HL-60 (cell line): ENCODE measurements around the gene TBX5.

ENCODE experiments used
- CTCF ChIP-seq: IDR thresholded peaks from one replicate; pipeline ENCODE4 v1.5.1; 2011; ENCODE audit warnings: low read length, control low read depth, inconsistent platforms; ENCODE audit not compliant: insufficient read depth
- POLR2AphosphoS5 ChIP-seq: IDR thresholded peaks from 2 replicates; pipeline ENCODE4 v1.6.1; 2012; ENCODE audit warnings: low read depth
- TF ChIP-seq, protein P1 (sequence below): IDR thresholded peaks from 2 replicates; pipeline ENCODE4 v1.6.1; 2012; ENCODE audit warnings: low read depth; ENCODE audit not compliant: insufficient replicate concordance

DNA sequence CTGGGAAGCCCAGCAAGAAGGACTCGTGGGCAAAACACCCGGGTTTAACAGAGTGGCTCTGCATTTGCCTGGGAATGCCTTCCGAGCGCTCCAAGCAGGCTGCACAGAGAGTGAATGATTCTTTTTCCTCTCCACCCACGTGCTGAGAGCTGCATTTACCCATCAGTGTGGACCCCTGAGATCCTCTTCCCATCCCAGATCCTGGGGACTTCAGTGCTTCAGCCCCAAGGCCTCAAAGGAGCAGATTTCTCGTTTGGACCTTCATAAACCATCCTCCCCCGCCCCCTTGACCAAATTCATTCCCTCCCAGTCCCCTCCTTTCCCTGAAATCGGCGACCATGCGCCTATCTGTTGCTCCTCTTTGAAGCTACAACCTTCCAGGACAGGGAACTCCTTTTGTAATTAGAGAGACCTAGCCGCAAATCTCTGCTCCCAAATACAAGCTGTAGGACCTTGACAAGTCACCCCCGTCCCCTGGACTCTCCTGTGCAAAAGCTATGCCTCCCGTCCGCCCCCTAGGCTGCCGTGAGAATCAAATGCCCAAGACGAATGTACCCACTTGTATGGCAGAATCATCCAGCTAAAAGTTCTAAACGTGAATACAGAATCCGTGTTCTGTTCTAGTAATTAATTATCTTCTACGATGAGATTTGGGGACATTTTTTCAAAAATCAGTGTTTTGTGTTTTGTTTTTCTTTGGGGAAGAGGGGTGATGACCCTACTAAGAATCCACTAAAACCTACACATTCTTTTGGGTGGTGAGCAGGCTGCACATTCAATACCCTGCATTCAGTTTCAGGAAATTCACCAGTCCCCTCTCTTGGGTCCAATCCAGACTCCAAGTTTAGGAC is 8.8 kb downstream of the TBX5 start:
- no peak for TF ChIP-seq CTCF
- TF ChIP-seq POLR2AphosphoS5 = no peak
- TF ChIP-seq, protein P1, sequence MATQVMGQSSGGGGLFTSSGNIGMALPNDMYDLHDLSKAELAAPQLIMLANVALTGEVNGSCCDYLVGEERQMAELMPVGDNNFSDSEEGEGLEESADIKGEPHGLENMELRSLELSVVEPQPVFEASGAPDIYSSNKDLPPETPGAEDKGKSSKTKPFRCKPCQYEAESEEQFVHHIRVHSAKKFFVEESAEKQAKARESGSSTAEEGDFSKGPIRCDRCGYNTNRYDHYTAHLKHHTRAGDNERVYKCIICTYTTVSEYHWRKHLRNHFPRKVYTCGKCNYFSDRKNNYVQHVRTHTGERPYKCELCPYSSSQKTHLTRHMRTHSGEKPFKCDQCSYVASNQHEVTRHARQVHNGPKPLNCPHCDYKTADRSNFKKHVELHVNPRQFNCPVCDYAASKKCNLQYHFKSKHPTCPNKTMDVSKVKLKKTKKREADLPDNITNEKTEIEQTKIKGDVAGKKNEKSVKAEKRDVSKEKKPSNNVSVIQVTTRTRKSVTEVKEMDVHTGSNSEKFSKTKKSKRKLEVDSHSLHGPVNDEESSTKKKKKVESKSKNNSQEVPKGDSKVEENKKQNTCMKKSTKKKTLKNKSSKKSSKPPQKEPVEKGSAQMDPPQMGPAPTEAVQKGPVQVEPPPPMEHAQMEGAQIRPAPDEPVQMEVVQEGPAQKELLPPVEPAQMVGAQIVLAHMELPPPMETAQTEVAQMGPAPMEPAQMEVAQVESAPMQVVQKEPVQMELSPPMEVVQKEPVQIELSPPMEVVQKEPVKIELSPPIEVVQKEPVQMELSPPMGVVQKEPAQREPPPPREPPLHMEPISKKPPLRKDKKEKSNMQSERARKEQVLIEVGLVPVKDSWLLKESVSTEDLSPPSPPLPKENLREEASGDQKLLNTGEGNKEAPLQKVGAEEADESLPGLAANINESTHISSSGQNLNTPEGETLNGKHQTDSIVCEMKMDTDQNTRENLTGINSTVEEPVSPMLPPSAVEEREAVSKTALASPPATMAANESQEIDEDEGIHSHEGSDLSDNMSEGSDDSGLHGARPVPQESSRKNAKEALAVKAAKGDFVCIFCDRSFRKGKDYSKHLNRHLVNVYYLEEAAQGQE = no peak
